ENCODE data around the gene COBLL1. TPM values are rescaled to one million over a fixed set of nuclear protein-coding genes. Genes with fewer than 3 reads are reported as not detected.

COBLL1 gene
- total RNA-seq = 13.1 TPM

GRCh38 chr2:164841719-164842623 is at the start of gene COBLL1:
TSS of gene COBLL1 (minus strand) at chr2:164841823. CDS start at chr2:164841196, 627 bp downstream.

Small RNAs within 50 kb of the gene (small RNA-seq; reads per million reads assigned to genes)
- gene RNA5SP110 (not detected), gene SNORA70F (not detected)

Other genes starting within 250 kb of the COBLL1 start
- gene GRB14, start 220.3 kb downstream of the COBLL1 start, total RNA-seq = 12.5 TPM
- 4.4 TPM for gene SLC38A11, start 113.7 kb upstream of the COBLL1 start, total RNA-seq

All from diencephalon (tissue), 1 donor.